Activated naive CD4-positive, alpha-beta T cell treated with anti-CD3 and anti-CD28 coated beads for 36 hours (primary cell): ENCODE data around the gene CAMKK1. TPM values are rescaled to one million over a fixed set of nuclear protein-coding genes. Genes with fewer than 3 reads are reported as not detected.
A peak's percentile ranks its signal among the peaks of the same experiment; 100 is the strongest.

Experiments used
- CTCF ChIA-PET: fragments of 350-600 bp; sonication (Branson Sonifier 250); formaldehyde crosslinking; loops from one replicate; lab custom pipeline; 2021; ENCODE audit warnings: antibody characterized with exemption; lab: Charles Lee
- DNase-seq: peaks from one replicate; pipeline ENCODE4 v3.0.0-alpha.2; 2020
- H3K27ac Mint-ChIP-seq: one replicate; pipeline ENCODE4 v1.8.0; 2021; ENCODE audit warnings: mild to moderate bottlenecking, mixed read lengths
- H3K27me3 Mint-ChIP-seq: one replicate; pipeline ENCODE4 v1.8.0; 2021; ENCODE audit warnings: low read depth, mixed read lengths
- H3K36me3 Mint-ChIP-seq: one replicate; pipeline ENCODE4 v1.8.0; 2021; ENCODE audit warnings: low read depth, mixed read lengths
- H3K4me1 Mint-ChIP-seq: one replicate; pipeline ENCODE4 v1.8.0; 2021; ENCODE audit warnings: low read depth, mixed read lengths
- H3K4me3 Mint-ChIP-seq: one replicate; pipeline ENCODE4 v1.8.0; 2021; ENCODE audit warnings: mild to moderate bottlenecking, moderate library complexity, mixed read lengths
- H3K9me3 Mint-ChIP-seq: one replicate; pipeline ENCODE4 v1.8.0; 2021; ENCODE audit warnings: mixed read lengths
- intact Hi-C: fragments of 100-400 bp; cut with micrococcal nuclease; formaldehyde crosslinking; loops from one replicate; pipeline ENCODE4 v1.15.1; 2023
- total RNA-seq, 2 experiments: library from RNA; stranded (reverse); gene quantifications; one replicate each; pipeline ENCODE4 v1.2.3, GENCODE V29; 2021

CAMKK1 gene
- total RNA-seq, 2 experiments from 2014 or later: 2.4 to 2.7 TPM

GRCh38 chr17:3884188-3884587 lies 8.7 kb downstream of the CAMKK1 start:
- Mint-ChIP-seq H3K9me3 (no peaks in the 10 kb centered on the region), H3K36me3 (peaks cover under 1% of the 10 kb centered on the region), H3K4me3 (no peak overlapping the region), H3K27ac (no peak overlapping the region), H3K4me1 (peaks cover 24% of the 10 kb centered on the region), H3K27me3 (no peaks in the 10 kb centered on the region)
- CTCF ChIA-PET: interaction anchor here (0.8 to 1.6 kb wide), 3 partner anchors 20 to 146 kb away, joined by 3 to 5 read pairs (median 3); no protein-coding TSS in a partner anchor
- DNase-seq: no peak
- intact Hi-C loops: no loop called here

DNA sequence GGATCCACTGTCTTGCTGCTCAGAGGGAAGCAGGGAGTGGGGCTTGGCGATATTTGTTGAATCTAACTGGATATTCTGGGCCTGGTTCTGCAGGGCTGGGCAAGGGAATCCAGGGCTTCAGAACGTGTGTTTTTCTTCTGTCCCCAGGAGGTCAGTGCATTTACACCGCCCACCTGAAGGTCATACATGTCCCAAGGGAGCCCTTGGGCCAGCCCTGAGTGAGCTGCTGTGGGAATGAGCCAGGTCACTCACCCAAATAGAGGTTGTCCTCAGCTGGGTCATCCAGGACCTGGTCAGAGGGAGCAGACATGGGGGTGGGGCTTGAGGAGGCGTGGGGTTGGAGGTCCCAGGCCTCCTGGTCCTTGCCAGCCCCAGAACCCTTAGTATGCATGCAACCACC lies 10.6 kb downstream of the CAMKK1 start:
- no peak overlapping the region for H3K27ac Mint-ChIP-seq
- intact Hi-C loops: no loop called here
- CTCF ChIA-PET: no interaction called here
- no peak for DNase-seq
- H3K4me1 Mint-ChIP-seq: peaks cover 13% of the 10 kb centered on the region
- H3K36me3 Mint-ChIP-seq: peaks cover 1% of the 10 kb centered on the region
- no peaks in the 10 kb centered on the region for H3K9me3 Mint-ChIP-seq
- H3K27me3 Mint-ChIP-seq: no peaks in the 10 kb centered on the region
- no peak overlapping the region for H3K4me3 Mint-ChIP-seq

DNA sequence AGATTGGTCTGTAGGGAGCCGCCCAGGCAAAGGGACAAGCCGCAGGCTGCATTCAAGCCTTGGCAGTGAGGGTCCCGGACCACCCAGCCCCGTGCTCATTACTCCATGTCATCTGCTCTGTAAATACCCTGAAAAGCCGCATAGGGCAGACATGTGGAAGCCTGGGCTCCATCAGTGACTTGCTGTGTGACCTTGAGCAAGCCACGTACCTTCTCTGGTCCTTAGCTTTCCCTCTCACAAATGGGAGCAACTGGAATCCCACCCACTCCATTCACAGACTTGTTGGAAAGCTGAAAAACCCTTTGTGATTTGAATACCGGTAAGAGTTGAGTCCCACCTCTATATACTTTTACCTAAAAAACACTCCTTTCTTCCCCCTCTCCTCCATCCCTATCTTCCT lies 11.9 kb downstream of the CAMKK1 start:
- Mint-ChIP-seq H3K27me3 (no peaks in the 10 kb centered on the region), H3K27ac (no peak overlapping the region), H3K9me3 (no peaks in the 10 kb centered on the region), H3K4me3 (no peak overlapping the region), H3K36me3 (peaks cover 5% of the 10 kb centered on the region), H3K4me1 (peaks cover under 1% of the 10 kb centered on the region)
- CTCF ChIA-PET: interaction anchor here (0.5 kb wide), 1 partner anchor 26 kb away, joined by 3 read pairs; no protein-coding TSS in a partner anchor
- DNase-seq: no peak
- intact Hi-C loops: no loop called here

DNA sequence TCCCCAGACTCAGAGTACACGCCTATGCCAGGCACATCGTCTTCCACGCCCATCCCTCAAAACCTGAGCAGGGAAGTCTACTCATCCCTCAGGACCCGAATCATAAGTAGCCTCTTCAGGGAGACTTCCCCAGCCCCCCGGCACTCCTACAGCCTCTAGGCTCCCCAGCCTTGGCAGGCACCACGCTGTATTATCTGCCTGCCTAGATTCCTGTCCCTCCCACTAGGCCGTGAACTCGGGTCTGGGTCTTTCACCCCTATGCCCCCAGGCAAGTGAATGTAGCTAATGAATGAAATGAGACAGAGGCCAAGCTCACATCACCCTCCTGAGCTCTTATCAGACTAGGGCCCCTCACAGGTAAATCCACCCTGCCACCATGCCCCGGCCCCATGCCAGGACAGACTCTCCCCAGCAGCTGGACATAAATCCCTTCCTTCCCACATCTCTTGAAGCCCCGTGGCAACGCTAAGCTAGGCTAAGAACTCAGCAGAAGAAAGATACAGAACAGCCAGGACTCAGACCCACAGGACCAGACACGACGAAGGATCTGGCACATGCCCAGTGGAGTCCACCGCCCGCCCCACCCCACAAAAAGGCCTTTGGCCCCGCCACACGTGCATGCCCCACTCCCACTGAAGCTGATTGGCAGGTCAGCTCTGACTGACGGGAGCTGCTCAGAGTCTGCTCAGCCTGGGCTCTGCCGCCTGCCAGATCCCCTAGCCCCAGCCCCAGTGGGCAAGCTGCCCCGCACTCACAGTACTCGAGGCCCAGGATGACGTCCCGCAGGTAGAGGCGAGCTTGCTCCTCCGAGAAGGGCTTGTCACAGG lies 13.0 kb downstream of the CAMKK1 start:
- Mint-ChIP-seq H3K27me3 (no peaks in the 10 kb centered on the region), H3K9me3 (no peaks in the 10 kb centered on the region), H3K4me3 (no peak overlapping the region), H3K4me1 (no peaks in the 10 kb centered on the region), H3K27ac (no peak overlapping the region), H3K36me3 (peaks cover 8% of the 10 kb centered on the region)
- intact Hi-C loops: no loop called here
- no peak for DNase-seq
- CTCF ChIA-PET: interaction anchor here (0.6 to 0.9 kb wide), 3 partner anchors 16 to 33 kb away, joined by 3 to 4 read pairs (median 3); partner anchors contain the start of gene NCBP3

DNA sequence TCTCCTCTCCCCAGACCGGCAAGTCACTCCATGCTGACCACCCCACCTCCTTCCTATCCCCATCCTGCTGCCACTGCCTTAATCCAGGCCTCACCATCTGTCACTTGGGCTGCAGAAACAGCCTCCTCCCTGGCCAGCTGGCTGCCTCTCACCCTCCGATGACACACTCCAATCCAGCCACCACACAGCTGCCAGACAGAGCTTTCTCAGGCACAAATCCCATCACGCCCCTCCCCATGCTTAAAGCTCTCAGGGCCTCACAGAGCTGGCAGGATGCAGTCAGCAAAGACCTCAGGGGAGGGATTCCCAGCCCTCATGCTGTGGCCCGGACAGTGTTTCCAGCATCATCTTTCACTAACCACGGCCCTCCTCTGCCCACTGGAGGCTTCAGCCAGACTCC lies 13.7 kb downstream of the CAMKK1 start:
- intact Hi-C loops: no loop called here
- H3K4me1 Mint-ChIP-seq: no peaks in the 10 kb centered on the region
- H3K9me3 Mint-ChIP-seq: no peaks in the 10 kb centered on the region
- peaks cover 8% of the 10 kb centered on the region for H3K36me3 Mint-ChIP-seq
- CTCF ChIA-PET: interaction anchor here (0.9 kb wide), 1 partner anchor 16 kb away, joined by 3 read pairs; no protein-coding TSS in a partner anchor
- no peak overlapping the region for H3K27ac Mint-ChIP-seq
- no peaks in the 10 kb centered on the region for H3K27me3 Mint-ChIP-seq
- H3K4me3 Mint-ChIP-seq: no peak overlapping the region
- no peak for DNase-seq

GRCh38 chr17:3877220-3877619 lies 15.6 kb downstream of the CAMKK1 start:
- H3K4me3 Mint-ChIP-seq: no peak overlapping the region
- DNase-seq: no peak
- intact Hi-C loops: no loop called here
- H3K27ac Mint-ChIP-seq: no peak overlapping the region
- no peaks in the 10 kb centered on the region for H3K27me3 Mint-ChIP-seq
- H3K9me3 Mint-ChIP-seq: no peaks in the 10 kb centered on the region
- CTCF ChIA-PET: interaction anchor here (1.6 kb wide), 1 partner anchor 13 kb away, joined by 8 read pairs; no protein-coding TSS in a partner anchor
- peaks cover 11% of the 10 kb centered on the region for H3K36me3 Mint-ChIP-seq
- no peaks in the 10 kb centered on the region for H3K4me1 Mint-ChIP-seq

DNA sequence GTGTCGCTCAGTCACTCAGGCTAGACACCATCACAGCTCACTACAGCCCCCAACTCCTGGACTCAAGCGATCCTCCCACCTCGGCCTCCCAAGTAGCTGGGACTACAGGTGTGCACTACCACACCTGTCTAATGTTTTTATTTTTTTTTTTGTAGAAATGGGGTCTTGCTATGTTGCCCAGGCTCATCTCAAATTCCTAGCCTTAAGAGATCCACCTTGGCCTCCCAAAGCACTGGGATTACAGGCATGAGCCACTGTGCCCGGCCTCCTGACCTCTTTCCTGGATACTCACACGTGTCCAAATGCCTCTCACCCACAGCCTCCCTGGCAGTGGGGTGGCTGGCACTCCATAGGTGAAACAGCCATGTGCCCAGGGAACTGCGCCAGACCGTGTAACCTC lies 17.5 kb downstream of the CAMKK1 start:
- H3K4me1 Mint-ChIP-seq: no peaks in the 10 kb centered on the region
- no peaks in the 10 kb centered on the region for H3K9me3 Mint-ChIP-seq
- H3K27ac Mint-ChIP-seq: no peak overlapping the region
- intact Hi-C loops: no loop called here
- H3K36me3 Mint-ChIP-seq: peaks cover 12% of the 10 kb centered on the region
- CTCF ChIA-PET: interaction anchor here (0.6 kb wide), 1 partner anchor 1770 kb away, joined by 5 read pairs; no protein-coding TSS in a partner anchor
- H3K27me3 Mint-ChIP-seq: no peaks in the 10 kb centered on the region
- DNase-seq: no peak
- no peak overlapping the region for H3K4me3 Mint-ChIP-seq

- Mint-ChIP-seq H3K27ac (no peak overlapping the region), H3K4me1 (no peaks in the 10 kb centered on the region), H3K36me3 (peaks cover 11% of the 10 kb centered on the region), H3K9me3 (no peaks in the 10 kb centered on the region), H3K4me3 (no peak overlapping the region), H3K27me3 (no peaks in the 10 kb centered on the region)
- CTCF ChIA-PET: no interaction called here
- no peak for DNase-seq
- intact Hi-C loops: no loop called here
Measured at GRCh38 chr17:3873862-3874261, 19.0 kb downstream of the CAMKK1 start.

DNA sequence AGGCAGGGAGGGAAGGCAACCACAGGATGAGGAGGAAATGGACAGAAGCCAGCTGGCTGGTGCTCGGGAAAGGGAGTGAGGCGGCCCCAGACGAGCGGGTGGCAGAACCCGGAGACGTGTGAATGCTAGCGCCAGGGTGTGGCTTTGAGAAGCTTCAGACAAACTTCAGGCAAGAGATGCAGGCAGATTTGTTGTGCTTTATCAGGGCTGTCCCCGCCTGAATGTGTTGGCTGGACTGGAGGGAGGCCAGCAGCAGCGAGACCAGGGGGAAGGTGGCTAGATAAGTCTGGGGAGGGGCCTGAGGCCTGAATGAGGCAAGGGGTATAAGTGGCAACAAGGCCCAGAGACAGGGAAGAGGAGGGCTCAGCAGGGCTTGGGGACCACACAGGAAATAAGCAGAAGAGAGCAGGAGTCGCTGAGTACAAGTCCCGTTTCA lies 22.0 kb downstream of the CAMKK1 start:
- CTCF ChIA-PET: no interaction called here
- peaks cover 10% of the 10 kb centered on the region for H3K36me3 Mint-ChIP-seq

GRCh38 chr17:3867606-3868005 lies 25.2 kb downstream of the CAMKK1 start:
- Mint-ChIP-seq H3K9me3 (no peaks in the 10 kb centered on the region), H3K4me1 (no peaks in the 10 kb centered on the region), H3K27ac (no peak overlapping the region), H3K36me3 (peaks cover 4% of the 10 kb centered on the region), H3K27me3 (no peaks in the 10 kb centered on the region), H3K4me3 (no peak overlapping the region)
- intact Hi-C loops: no loop called here
- CTCF ChIA-PET: no interaction called here
- no peak for DNase-seq

More for the DNA sequence above, 22.0 kb downstream of the CAMKK1 start:
- intact Hi-C loops: no loop called here
- Mint-ChIP-seq H3K27ac (peak overlapping the region; percentile 61), H3K4me1 (no peaks in the 10 kb centered on the region), H3K27me3 (no peaks in the 10 kb centered on the region), H3K9me3 (no peaks in the 10 kb centered on the region), H3K4me3 (no peak overlapping the region)
- DNase-seq: no peak

GRCh38 chr17:3867106-3867505 lies 25.7 kb downstream of the CAMKK1 start:
- H3K9me3 Mint-ChIP-seq: no peaks in the 10 kb centered on the region
- H3K27ac Mint-ChIP-seq: no peak overlapping the region
- no peak overlapping the region for H3K4me3 Mint-ChIP-seq
- CTCF ChIA-PET: no interaction called here
- H3K36me3 Mint-ChIP-seq: peaks cover 6% of the 10 kb centered on the region
- H3K27me3 Mint-ChIP-seq: no peaks in the 10 kb centered on the region
- H3K4me1 Mint-ChIP-seq: no peaks in the 10 kb centered on the region
- DNase-seq: no peak
- intact Hi-C loops: no loop called here

GRCh38 chr17:3866276-3866675 lies 26.6 kb downstream of the CAMKK1 start:
- Mint-ChIP-seq H3K36me3 (peaks cover 8% of the 10 kb centered on the region), H3K27ac (no peak overlapping the region), H3K4me3 (no peak overlapping the region), H3K27me3 (no peaks in the 10 kb centered on the region), H3K4me1 (no peaks in the 10 kb centered on the region), H3K9me3 (no peaks in the 10 kb centered on the region)
- CTCF ChIA-PET: no interaction called here
- DNase-seq: no peak
- intact Hi-C loops: no loop called here

GRCh38 chr17:3865176-3865575 lies 27.7 kb downstream of the CAMKK1 start:
- no peak overlapping the region for H3K27ac Mint-ChIP-seq
- no peaks in the 10 kb centered on the region for H3K9me3 Mint-ChIP-seq
- CTCF ChIA-PET: interaction anchor here (0.7 to 1.9 kb wide), 7 partner anchors 19 to 209 kb away, joined by 3 to 6 read pairs (median 3); no protein-coding TSS in a partner anchor
- H3K27me3 Mint-ChIP-seq: no peaks in the 10 kb centered on the region
- no peaks in the 10 kb centered on the region for H3K4me1 Mint-ChIP-seq
- no peak overlapping the region for H3K4me3 Mint-ChIP-seq
- peaks cover 11% of the 10 kb centered on the region for H3K36me3 Mint-ChIP-seq
- intact Hi-C loops: no loop called here
- DNase-seq: no peak
